ENCODE data around the gene ILK.

GRCh38 chr11:6599449-6599848 lies 4.1 kb upstream of the ILK start:
- TF ChIP-seq POLR2A (IDR thresholded peaks at IDR 0.05) (no peak), CTCF (IDR thresholded peaks at IDR 0.05) (no peak), POLR2AphosphoS5 (IDR thresholded peaks at IDR 0.05) (no peak), EP300 (IDR thresholded peaks at IDR 0.05) (no peak)

Data from suprapubic skin (tissue), 4 donors.